Loucy (cell line): Measurements from ENCODE around the gene ANKLE2.

Experiments used
- H2AFZ ChIP-seq: fragments of 200-600 bp; sonication (generic); 2 replicates; pipeline ENCODE4 v1.6.0; 2016; ENCODE audit warnings: antibody characterized with exemption, mild to moderate bottlenecking, low read length, moderate library complexity
- H3F3A ChIP-seq: fragments of 200-600 bp; 2 replicates; pipeline ENCODE4 v1.6.0; 2016; ENCODE audit warnings: antibody characterized with exemption, low read depth, mild to moderate bottlenecking
- H3K27me3 ChIP-seq: fragments of 200-600 bp; sonication (generic); 2 replicates; pipeline ENCODE4 v1.6.1; 2014; ENCODE audit warnings: low read length, mild to moderate bottlenecking; ENCODE audit not compliant: insufficient read depth, poor library complexity, severe bottlenecking
- H3K36me3 ChIP-seq: fragments of 200-600 bp; sonication (generic); 2 replicates; pipeline ENCODE4 v1.6.1; 2016; ENCODE audit warnings: low read length; ENCODE audit not compliant: insufficient read depth
- H3K4me1 ChIP-seq: fragments of 200-600 bp; sonication (generic); 2 replicates; pipeline ENCODE4 v1.5.1; 2014; ENCODE audit warnings: low read length, mild to moderate bottlenecking; ENCODE audit not compliant: insufficient read depth, poor library complexity, severe bottlenecking
- H3K4me2 ChIP-seq: fragments of 200-600 bp; sonication (generic); 2 replicates; pipeline ENCODE4 v1.6.0; 2014; ENCODE audit warnings: antibody characterized with exemption, low read length, low read depth, mild to moderate bottlenecking; ENCODE audit not compliant: poor library complexity, severe bottlenecking
- H3K4me3 ChIP-seq: fragments of 200-600 bp; sonication (generic); 2 replicates; pipeline ENCODE4 v1.5.1; 2014; ENCODE audit warnings: low read length, mild to moderate bottlenecking, mixed read lengths; ENCODE audit not compliant: poor library complexity, severe bottlenecking
- H3K79me2 ChIP-seq: fragments of 200-600 bp; sonication (generic); 2 replicates; pipeline ENCODE4 v1.6.1; 2014; ENCODE audit warnings: low read length; ENCODE audit not compliant: insufficient read depth
- H3K9ac ChIP-seq: fragments of 200-600 bp; sonication (generic); 2 replicates; pipeline ENCODE4 v1.6.0; 2014; ENCODE audit warnings: mild to moderate bottlenecking, low read depth, low read length, moderate library complexity; ENCODE audit not compliant: poor library complexity, severe bottlenecking
- H3K9me2 ChIP-seq: fragments of 200-600 bp; sonication (generic); replicated peaks from 2 replicates; pipeline ENCODE4 v1.6.1; 2016; ENCODE audit warnings: low read depth, low read length, mixed read lengths
- H3K9me3 ChIP-seq: fragments of 200-600 bp; sonication (generic); 2 replicates; pipeline ENCODE4 v1.6.1; 2014; ENCODE audit warnings: mild to moderate bottlenecking, antibody characterized with exemption, low read length, low read depth; ENCODE audit not compliant: insufficient read depth
- H4K20me1 ChIP-seq: fragments of 200-600 bp; sonication (generic); 2 replicates; pipeline ENCODE4 v1.6.0; 2014; ENCODE audit warnings: antibody characterized with exemption, low read length, mild to moderate bottlenecking; ENCODE audit not compliant: insufficient read depth, poor library complexity, severe bottlenecking
- EZH2phosphoT487 ChIP-seq: fragments of 200-600 bp; IDR thresholded peaks from 2 replicates; pipeline ENCODE4 v1.6.1; 2018; ENCODE audit warnings: antibody characterized with exemption, mild to moderate bottlenecking, moderate library complexity, borderline replicate concordance
- TF ChIP-seq, protein P1 (sequence below): fragments of 200-600 bp; sonication (generic); conservative IDR thresholded peaks from 2 replicates; pipeline ENCODE4 v1.5.1; 2014; ENCODE audit warnings: mild to moderate bottlenecking, antibody characterized with exemption, low read length

Gene ANKLE2

DNA sequence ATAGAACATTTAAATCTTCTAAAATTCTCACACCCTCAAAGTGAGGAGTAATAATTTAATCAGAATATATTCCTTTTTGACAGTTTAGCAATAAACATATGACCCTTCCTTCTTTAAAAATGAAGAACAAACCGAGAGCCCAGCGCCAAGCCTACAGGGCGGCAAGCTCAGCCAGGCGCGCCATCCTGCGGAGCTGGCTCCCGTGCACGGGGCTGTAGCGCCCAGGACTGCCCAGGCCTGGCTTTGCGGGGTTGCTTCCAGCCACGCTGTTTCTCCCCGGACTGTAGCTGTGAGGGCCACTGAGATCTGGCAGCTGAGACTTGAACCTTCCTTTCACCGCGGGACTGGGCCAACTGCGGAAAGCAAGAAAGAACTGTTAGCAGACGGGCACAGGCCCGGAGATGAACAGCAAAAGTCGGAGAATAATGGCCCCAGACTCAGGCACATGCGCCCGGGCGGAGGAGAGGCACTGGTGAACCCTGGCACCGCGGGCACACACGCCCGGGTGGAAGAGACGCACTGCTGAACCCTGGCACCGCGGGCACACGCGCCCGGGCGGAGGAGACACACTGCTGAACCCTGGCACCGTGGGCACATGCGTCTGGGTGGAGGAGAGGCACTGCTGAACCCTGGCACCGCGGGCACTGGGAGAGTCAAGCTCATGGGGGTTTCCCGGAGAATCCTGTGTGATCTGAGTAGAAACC is 34.4 kb downstream of the ANKLE2 start:
- Histone ChIP-seq H3K36me3 (peaks cover 63% of the 10 kb centered on the region; the same call in 1 of the 2 replicates), H3K27me3 (no peaks in the 10 kb centered on the region), H3K9me3 (no peaks in the 10 kb centered on the region), H2AFZ (no peak overlapping the region), H3K4me2 (no peak overlapping the region), H3K9me2 (no peaks in the 10 kb centered on the region), H3F3A (peaks cover 10% of the 10 kb centered on the region; the same call in 1 of the 2 replicates), H3K4me3 (no peak overlapping the region), H3K79me2 (no peaks in the 10 kb centered on the region), H4K20me1 (no peaks in the 10 kb centered on the region), H3K9ac (no peak overlapping the region), H3K4me1 (no peaks in the 10 kb centered on the region)
- TF ChIP-seq, protein P1, sequence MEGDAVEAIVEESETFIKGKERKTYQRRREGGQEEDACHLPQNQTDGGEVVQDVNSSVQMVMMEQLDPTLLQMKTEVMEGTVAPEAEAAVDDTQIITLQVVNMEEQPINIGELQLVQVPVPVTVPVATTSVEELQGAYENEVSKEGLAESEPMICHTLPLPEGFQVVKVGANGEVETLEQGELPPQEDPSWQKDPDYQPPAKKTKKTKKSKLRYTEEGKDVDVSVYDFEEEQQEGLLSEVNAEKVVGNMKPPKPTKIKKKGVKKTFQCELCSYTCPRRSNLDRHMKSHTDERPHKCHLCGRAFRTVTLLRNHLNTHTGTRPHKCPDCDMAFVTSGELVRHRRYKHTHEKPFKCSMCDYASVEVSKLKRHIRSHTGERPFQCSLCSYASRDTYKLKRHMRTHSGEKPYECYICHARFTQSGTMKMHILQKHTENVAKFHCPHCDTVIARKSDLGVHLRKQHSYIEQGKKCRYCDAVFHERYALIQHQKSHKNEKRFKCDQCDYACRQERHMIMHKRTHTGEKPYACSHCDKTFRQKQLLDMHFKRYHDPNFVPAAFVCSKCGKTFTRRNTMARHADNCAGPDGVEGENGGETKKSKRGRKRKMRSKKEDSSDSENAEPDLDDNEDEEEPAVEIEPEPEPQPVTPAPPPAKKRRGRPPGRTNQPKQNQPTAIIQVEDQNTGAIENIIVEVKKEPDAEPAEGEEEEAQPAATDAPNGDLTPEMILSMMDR = no peak
- no peak for TF ChIP-seq EZH2phosphoT487

DNA sequence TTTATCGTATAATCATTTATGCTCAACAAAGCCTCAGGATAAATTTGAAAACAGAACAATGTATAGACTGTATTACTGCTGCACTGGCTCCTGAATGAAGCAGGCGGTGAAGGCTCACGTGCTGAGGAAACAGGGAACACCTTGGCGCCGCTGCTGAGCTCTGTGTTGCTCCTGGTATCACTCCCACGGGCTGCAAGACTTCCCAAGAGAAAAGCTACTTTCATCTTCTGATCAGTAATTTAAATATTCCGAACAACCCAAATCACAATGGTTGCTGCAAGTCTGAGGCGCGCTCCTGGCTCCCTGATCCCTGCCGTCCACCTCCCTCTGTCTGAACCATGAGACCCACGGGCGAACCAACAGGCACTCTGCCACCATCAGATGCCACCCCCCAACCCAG is 35.2 kb downstream of the ANKLE2 start:
- TF ChIP-seq, protein P1 = no peak
- TF ChIP-seq EZH2phosphoT487 = no peak
- Histone ChIP-seq H3F3A (peaks cover 10% of the 10 kb centered on the region; the same call in 1 of the 2 replicates), H2AFZ (no peak overlapping the region), H3K36me3 (peaks cover 59% of the 10 kb centered on the region; the same call in 1 of the 2 replicates), H3K4me1 (no peaks in the 10 kb centered on the region), H3K4me3 (no peak overlapping the region), H4K20me1 (no peaks in the 10 kb centered on the region), H3K79me2 (no peaks in the 10 kb centered on the region), H3K27me3 (no peaks in the 10 kb centered on the region), H3K9ac (no peak overlapping the region), H3K9me2 (no peaks in the 10 kb centered on the region), H3K4me2 (no peak overlapping the region), H3K9me3 (no peaks in the 10 kb centered on the region)

DNA sequence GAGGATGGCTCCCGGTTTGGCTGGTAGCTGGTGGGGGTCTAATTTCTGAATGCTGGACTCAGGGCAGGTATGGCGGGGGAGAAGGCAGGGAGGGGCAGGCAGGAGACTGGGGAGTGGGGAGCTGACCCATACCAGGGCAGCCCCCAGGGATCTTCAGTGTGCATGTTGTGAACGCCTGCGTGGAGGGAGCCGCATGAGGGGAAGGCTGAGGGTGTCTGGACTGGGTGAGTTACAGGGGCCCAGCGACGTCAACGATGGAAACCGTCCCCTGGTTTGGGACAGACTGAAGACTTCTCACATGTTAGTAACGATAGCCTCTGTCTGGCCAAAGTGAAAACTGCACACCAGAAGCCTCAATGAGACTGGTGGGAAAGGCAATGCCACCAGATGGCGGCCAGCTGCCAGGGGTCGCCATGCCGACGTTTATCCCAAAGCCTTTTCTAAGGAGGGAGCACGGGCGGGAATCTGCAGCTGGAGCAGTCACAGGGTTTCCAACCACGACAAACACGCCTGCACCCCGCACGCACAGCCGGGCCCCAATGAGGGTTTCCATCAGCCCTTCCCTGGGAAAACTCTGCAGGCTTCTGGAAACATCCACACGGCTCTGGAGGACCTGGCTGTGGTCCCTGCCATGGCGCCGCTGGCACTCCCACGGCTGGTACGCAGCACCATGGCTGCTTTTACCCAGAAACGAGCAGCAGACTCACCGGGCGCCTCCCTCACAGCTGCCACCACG is 37.0 kb downstream of the ANKLE2 start:
- H3F3A ChIP-seq = peaks cover under 1% of the 10 kb centered on the region; the same call in 1 of the 2 replicates
- H2AFZ ChIP-seq = no peak overlapping the region
- no peaks in the 10 kb centered on the region for H4K20me1 ChIP-seq
- no peak overlapping the region for H3K4me3 ChIP-seq
- H3K36me3 ChIP-seq = peaks cover 69% of the 10 kb centered on the region; the same call in 1 of the 2 replicates
- no peak overlapping the region for H3K9ac ChIP-seq
- H3K79me2 ChIP-seq = no peaks in the 10 kb centered on the region
- TF ChIP-seq, protein P1 = no peak
- TF ChIP-seq EZH2phosphoT487 = no peak
- H3K9me3 ChIP-seq = no peaks in the 10 kb centered on the region
- H3K27me3 ChIP-seq = no peaks in the 10 kb centered on the region
- no peaks in the 10 kb centered on the region for H3K4me1 ChIP-seq
- no peak overlapping the region for H3K4me2 ChIP-seq
- no peaks in the 10 kb centered on the region for H3K9me2 ChIP-seq
